HG02938 (cell line): Measurements from ENCODE around the gene GFY.
A peak's percentile ranks its signal among the peaks of the same experiment; 100 is the strongest.
"Not testable (repeated sequence)": the region's sequence is repeated elsewhere in the genome, so short reads cannot be mapped to it uniquely, and the experiment has no call there.

Experiments
- ATAC-seq: cut with Tn5 transposase; IDR thresholded peaks from one replicate; pipeline ENCODE4 v1.9.1; 2021; ENCODE audit warnings: mild to moderate bottlenecking, moderate library complexity; ENCODE audit not compliant: unreplicated experiment

The GFY gene

DNA sequence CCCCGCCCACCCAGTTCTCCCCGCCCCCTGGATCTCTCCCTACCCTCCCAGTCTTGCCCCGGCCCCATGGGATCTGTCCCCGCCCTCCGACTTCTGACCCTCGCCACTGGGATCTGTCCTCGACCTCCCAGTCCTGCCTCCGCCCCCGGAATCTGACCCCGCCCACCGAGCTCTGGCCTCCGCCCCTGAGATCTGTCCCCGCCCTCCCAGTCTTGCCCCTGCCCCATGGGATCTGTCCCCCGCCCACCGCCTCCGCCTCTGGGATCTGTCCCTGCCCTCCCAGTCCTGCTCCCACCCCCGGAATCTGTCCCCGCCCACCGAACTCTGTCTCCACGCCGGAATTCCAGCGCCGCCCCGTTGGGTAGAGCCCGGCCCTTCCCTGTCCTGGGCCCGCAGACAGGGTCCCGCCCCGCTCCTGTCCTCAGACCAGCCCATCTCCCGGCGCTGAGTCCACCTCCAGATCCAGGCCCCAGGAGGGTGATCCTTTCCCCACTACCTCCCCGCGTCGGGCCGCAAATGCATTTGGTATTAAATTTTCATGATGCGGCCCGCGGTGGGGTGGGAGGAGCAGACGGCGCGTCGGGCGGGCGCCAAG is 17.7 kb downstream of the GFY start:
- peak; percentile 6 for ATAC-seq

DNA sequence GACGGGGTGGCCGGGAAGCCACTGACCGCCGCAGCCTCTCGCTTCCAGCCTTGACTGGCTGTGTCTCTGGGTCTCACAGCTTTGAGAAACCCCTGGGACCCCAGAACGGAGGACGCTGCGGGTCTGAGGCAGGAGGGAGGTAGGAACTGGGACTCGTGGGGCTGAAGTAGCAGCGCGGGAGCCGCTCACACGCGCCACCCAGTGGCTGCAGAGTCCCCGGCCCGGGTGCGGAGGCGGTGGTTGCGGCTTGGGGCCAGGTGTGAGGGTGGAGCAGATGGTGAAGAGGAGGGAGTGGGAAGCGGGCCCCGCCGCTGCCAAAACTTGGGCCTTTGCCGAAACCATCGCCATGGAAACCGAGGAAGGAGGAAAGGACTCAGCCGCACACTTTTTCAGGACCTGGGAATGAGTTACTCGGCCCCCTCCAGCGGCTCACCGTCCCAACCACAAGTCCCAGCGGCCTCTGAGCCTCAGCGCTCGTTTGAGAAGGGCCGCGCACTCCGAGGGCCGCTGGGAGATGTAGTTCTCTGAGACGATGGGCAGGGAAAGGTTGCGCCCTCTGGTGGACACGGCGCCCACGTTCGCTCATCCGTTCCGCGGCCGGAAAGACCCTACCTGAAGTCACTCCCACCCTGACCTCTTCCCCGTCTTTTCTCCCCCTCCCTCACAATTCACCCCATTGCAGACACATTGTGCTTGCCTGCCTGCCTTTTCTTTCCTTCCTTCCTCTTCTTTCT is 18.3 kb downstream of the GFY start:
- ATAC-seq: peak; percentile 80

DNA sequence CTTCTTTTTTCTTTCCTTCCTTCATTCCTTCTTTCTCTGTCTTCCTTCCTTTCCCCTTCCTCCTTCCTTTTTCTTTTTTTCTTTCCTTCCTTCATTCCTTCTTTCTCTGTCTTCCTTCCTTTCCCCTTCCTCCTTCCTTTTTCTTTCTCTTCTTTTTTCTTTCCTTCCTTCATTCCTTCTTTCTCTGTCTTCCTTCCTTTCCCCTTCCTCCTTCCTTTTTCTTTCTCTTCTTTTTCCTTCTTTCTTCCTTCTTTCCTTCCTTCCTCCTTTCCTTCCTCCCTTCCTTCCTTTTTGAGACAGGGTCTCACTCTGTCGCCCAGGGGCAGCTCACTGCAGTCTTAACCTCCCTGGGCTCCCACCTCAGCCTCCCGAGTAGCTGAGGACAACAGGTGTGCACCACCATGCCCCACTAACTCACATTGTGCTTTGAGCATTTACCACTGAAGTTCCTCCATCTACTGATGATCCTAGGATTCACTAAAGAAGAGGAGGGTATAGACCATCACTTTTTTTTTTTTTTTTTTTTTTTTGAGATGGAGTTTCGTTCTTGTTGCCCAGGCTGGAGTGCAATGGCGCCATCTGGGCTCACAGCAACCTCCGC is 19.0 kb downstream of the GFY start:
- ATAC-seq: not testable (repeated sequence)

DNA sequence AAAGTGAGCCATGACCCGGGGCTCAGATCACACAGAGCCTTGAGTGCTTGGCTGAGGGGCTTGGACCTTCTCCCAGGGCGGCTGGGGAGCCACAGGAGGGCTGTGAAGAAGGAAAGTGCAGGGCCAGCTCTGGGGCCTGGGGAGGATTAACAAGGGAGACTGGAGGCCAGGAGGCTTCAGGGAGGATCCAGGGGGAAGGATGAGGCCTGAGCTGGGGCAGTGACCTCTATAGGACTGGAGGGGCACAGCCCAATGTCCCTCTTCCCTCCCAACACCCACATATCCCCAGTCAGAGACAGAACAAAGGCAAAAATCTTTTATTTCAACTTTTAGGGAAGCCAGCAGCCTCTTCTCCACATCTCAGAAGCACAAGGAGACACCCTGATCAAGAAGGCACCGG is 20.8 kb downstream of the GFY start:
- no peak for ATAC-seq

DNA sequence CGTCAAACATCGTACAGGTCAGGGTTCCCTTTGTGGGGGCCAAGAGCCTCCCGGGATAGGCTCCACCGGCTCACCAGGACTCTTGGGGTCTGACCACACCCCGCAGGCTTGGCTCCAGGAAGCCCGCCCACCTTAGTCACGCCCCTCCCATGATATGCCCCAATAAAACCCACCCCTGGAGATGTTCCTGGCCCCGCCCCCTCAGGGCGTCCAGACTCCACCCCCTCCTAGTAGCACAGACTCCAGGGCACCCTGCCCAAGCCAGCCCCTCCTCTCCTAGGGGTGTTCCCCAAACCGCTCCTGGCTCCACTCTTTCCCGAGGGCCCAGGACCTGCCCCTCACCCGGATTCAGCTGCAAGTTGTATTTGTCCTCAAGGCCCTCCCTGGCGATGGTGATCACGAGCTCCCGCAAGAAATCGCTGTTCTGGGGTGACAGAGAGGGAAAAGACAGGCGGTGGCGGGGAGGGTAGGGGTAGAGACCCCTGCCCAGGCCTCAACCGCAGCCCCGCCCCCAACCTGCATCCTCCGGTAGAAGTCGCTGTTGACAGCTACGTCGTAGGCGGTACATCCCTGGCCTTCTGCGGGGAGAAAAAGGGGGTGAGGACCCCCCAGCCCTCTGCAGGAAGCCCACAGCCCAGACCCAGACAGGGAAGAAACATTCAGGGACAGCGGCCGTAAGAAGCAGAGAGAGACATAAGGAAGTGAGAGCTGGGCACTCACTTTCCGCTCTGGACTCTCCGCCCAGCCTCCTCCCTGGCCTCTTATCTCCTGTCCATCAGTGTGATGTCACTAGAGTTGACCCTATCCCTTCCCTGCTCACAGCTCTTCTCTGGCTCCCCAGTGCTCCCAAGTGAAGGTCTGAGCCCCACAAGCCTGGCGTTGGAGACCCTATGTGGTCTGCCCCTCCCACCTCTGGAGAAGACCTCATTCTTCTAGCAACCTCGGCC is 22.6 kb downstream of the GFY start:
- ATAC-seq: no peak

DNA sequence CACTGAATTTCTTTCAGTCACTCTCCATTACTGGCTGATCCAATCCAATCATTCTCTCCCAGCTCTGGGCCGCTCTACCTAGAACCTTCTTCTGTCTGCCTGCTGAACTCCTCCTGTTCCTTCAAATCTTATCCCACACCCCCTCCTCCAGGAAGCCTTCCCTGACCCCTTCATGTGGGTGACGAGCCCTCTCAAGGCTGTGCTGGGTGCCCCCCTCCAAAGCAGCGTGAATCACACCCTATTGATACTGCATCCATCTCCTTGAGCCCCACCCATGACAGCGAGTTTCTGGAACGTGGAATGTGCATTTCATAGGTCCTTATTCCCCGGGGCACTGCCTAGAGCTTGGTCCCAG is 23.2 kb downstream of the GFY start:
- ATAC-seq: no peak

DNA sequence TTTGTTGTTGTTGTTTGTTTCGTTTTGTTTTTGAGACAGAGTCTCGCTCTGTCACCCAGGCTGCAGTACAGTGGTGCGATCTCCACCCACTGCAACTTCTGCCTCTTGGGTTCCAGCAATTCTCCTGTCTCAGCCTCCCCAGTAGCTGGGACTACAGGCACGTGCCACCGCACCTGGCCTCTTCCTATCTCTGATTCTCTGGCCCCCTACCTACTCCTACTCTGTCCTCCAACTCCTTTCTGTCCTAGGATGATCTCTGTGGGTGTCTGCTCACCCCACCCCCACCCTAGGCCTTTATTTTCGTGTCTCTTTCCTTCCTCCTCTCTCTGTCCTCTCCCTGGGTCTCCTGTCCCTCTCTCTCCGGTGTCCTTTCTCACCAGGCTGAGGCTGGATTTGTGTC is 25.2 kb downstream of the GFY start:
- ATAC-seq: no peak

DNA sequence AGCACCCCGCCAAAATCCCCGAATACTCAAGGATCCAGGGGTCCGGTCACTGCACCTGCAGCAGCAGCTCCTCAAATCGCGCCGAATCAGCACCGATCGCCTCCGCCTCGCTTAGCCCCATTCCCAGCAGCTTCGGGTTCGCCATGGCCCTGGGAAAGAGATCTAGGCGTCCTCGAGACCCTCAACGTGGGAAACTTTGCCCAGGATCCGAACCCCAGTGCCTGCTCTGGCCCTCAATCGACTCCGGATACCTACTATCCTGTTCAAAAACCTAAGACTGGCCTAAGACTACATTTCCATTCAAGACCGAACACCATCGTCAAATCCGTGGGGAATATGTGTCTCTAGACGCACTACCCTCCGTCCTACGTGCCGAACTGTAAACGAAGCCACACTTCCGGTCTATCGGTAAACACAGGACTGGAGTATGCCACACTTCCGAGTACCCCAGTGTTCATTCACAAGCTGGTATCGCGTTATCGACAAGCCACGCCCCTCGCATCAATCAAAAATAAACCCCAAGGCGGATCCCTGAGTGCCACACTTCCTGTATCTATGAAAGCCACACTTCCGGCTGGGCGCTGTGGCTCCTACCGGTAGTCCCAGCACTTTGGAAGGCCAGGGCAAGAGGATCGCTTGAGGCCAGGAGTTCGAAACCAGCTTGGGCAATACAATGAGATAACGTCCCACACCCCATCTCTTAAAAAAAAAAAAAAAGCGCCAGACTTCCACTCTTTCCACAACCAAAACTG is 26.4 kb downstream of the GFY start, which contains the start of gene PIH1D1:
Gene PIH1D1 (minus strand): TSS at position 385 of the 752 bp plus-strand sequence. CDS start 240 bp downstream, at position 145.
- peak; percentile 58 for ATAC-seq

DNA sequence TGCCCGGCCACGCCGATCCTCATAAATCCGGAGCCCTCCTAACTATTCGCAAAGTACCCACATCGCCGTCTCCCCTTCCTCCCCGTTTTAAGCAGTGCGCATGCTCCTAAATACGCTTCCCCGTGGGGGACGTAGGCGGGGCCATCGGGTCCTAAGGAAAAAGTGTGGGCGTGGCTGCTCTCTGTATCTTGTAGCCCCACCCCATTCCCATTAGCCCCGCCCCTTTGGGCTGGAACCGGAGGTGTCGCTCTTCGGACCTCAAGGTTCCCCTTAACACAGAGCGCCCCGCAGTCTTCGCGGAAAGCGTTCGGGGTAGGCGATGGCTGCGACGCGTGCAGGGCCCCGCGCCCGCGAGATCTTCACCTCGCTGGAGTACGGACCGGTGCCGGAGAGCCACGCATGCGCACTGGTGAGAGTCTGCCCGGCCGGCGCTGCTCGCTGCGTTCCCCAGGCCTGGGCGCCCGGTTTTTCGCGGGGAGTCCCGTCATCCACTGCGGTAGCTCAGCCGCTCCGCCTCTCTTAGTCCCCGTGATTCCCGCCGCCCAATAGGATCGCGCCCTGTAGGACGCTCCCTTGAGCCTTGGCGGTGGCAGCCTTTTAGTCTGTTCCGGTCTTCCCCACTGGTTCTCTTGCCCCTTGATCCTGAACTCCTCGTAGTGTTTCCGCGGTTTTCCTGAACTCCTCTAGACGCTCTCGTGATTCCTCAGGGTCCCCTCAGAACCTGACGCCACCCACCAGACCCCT is 28.0 kb downstream of the GFY start, which contains the start of gene ALDH16A1:
Gene ALDH16A1 (plus strand): TSS at position 213 of the 744 bp plus-strand sequence. CDS start 107 bp downstream, at position 320.
- peak; percentile 83 for ATAC-seq

DNA sequence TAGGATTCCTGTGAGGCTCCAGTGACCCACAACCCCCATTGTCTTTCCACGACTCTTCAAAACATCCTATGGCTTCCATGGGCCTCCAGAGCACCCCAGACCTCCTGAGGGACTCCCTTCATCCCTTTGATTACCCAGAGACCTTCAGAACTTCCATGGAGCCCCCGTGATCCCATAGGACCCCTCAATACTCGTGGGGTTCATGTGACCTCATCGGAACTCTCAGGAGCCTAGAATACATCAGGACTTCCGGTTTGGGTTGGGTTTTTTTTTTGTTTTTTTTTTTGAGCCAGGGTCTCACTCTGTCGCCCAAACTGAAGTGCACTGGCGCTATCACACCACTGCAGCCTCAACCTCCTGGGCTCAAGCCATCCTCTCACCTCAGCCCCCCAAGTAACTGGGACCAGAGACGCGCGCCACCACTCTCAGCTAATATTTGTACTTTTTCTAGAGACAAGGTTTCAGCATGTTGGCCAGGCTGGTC is 28.6 kb downstream of the GFY start:
- no peak for ATAC-seq

DNA sequence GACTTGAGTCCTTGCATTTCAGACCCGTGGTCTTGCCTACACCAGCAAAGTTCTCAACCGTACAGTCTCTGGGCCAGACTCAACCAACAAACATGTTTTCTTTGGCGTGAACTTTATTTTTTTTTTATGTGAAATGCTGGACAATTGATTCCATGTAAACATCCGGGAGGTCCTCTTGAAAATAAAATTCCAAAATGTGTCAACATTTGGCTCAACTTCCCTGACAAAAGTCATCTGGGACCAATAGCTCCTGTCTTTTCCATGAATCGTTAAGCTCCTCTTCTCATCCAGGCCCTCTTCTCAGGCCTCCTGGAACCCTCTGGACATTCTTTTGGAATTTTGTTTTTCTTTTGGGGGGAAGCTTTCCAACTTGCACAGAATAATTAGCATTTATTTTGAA is 30.6 kb downstream of the GFY start:
- no peak for ATAC-seq

DNA sequence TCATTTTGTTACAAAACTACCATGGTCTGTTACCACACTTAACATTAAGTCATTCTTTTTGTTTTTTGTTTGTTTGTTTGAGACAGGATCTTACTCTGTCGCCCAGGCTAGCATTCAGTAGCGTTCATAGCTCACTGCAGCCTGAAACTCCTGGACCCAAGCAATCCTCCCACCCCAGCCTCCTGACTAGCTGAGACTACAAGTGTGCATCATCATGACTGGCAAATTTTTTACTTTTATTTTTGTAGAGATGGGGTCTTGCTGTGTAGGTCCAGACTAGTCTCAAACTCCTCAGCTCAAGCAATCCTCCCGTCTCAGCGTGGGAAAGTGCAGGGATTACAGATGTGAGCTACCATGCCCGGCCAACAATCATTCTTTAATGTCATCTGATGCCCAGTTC is 31.1 kb downstream of the GFY start:
- no peak for ATAC-seq

DNA sequence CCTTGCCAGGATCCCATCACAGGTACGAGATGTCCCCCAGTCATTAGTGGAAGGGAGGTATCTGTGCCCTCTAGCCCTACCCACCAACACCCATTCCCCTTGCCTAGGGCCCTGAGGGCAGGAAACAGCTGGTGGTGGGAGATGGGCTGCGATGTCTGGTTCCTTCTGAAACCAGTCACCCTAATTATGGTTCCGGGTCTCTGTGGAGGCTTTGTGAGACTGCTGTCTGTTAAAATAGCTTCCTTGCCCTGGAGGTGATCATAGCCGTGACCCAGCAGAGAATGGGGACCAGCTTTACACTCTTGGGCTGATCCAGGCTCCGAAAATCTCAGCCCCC is 33.3 kb downstream of the GFY start:
- no peak for ATAC-seq

DNA sequence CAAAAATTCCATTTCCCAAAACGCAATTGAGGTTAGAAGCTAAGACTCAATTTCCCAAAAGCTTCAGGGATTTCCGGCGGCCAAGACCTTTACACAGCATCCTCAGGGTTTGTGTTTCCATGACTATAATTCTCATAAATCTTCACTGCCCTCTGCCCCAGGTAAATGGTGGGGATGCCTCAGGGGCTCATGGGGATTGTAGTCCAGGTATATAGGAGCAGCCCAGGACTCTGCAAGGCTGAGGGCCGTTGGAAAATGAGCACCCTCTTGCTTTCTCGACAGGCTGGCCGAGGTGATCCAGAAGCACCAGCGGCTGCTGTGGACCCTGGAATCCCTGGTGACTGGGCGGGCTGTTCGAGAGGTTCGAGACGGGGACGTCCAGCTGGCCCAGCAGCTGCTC is 34.2 kb downstream of the GFY start:
- no peak for ATAC-seq

DNA sequence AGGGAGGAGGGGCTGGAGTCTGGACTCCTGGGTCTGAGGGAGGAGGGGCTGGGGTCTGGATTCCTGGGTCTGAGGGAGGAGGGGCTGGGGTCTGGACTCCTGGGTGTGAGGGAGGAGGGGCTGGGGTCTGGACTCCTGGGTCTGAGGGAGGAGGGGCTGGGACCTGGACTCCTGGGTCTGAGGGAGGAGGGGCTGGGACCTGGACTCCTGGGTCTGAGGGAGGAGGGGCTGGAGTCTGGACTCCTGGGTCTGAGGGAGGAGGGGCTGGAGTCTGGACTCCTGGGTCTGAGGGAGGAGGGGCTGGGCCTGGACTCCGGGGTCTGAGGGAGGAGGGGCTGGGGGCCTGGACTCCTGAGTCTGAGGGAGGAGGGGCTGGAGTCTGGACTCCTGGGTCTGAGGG is 35.9 kb downstream of the GFY start:
- not testable (repeated sequence) for ATAC-seq

DNA sequence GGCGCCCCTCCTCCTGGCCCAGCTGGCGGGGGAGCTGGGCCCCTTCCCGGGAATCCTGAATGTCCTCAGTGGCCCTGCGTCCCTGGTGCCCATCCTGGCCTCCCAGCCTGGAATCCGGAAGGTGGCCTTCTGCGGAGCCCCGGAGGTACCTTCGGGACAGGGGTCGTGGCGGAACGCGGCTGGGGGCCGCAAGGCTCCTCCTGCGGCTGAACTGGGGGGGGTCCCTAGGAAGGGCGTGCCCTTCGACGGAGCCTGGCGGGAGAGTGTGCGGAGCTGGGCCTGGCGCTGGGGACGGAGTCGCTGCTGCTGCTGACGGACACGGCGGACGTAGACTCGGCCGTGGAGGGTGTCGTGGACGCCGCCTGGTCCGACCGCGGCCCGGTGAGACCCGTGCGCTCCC is 36.5 kb downstream of the GFY start:
- ATAC-seq: no peak

DNA sequence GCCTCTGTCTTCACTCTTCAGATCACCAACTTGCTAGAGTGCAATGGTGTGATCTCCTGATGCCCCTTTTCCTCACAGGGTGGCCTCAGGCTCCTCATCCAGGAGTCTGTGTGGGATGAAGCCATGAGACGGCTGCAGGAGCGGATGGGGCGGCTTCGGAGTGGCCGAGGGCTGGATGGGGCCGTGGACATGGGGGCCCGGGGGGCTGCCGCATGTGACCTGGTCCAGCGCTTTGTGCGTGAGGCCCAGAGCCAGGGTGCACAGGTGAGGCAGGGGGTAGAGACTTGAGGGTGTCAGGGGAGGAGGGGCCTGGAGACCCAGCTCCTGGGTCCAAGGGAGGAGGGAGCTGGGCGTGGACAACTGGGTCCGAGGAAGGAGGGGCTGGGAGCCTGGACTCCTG is 37.3 kb downstream of the GFY start:
- no peak for ATAC-seq

DNA sequence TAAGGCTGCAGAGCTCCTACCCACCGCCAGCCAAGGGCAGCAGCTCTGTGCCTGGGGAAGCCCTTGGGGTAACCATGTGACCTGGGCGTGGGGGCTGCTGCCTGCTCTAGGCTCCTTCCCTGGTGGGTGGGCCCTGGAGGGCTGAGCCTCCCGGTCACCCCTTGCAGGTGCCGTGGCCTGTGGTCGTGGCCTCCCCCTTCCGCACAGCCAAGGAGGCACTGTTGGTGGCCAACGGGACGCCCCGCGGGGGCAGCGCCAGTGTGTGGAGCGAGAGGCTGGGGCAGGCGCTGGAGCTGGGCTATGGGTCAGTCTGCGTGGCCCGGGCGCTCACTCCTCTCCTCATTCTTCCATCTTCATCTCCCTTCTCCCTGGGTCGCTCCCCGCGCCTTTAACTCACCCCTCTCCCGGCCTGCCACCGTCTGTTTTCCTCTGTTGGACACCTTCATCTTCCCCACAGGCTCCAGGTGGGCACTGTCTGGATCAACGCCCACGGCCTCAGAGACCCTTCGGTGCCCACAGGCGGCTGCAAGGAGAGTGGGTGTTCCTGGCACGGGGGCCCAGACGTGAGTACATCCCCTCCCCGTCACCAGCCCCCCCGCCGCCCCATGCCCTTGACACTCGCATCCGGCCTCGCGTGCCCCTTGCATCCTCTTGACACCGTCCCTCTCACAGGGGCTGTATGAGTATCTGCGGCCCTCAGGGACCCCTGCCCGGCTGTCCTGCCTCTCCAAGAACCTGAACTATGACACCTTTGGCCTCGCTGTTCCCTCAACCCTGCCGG is 39.0 kb downstream of the GFY start:
- no peak for ATAC-seq

DNA sequence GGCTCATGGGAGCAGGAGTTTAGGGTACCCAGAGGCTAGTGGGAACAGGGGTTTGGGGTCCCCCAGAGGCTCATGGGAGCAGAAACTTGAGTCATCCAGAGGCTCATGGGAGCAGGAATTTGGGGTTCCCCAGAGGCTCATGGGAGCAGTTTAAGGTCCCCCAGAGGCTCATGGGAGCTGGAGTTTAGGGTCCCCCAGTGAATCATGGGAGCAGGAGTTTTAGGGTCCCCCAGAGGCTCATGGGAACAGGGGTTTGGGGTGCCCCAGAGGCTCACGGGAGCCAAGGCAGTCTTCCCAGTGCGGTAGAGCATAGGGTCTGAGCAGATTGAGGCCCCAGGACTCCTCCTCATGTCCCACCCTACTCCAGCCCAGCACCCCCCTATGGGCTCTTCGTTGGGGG is 40.2 kb downstream of the GFY start:
- ATAC-seq: no peak
